HG03066 (cell line): Measurements from ENCODE around the gene QSER1.
"Not testable (repeated sequence)": the region's sequence is repeated elsewhere in the genome, so short reads cannot be mapped to it uniquely, and the experiment has no call there.

Experiments used
- ATAC-seq: cut with Tn5 transposase; IDR thresholded peaks from one replicate; pipeline ENCODE4 v1.9.1; 2021; ENCODE audit warnings: low read depth; ENCODE audit not compliant: unreplicated experiment

QSER1 gene

DNA sequence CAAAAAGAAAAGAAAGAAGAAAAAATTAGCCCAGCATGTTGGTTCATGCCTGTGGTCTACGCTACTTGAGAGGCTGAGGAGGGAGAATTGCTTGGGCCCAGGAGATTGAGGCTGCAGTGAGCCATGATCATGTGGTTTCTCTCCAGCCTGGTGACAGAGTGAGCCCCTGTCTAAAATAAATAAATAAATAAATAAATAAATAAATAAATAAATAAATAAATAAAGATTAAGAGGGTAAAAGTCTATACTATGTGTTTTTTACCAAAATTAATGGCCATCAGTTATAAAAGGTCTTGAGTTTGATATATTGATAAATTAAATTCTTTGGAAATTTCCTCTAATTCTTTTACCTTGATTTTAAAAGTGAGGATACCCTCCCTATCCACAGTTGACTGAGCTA is 97.9 kb downstream of the QSER1 start:
- no peak for ATAC-seq

DNA sequence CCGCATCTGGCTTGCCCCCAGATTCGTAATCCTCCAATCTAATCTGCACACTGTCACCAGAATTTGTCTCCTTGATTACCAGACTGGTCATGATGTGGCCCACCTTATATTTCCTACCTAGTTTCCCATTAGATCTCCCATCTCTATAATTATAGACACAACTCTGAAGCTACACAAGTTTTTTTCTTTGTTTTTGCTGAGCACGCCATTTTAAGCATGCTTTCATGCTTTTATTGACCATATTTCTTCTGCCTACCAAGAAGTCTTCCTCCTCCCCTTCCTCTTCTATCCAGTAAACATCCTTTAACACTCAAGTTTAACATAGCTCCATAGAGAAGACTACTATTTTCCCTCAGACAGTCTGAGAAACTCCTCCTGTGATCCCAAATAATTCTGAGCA is 98.8 kb downstream of the QSER1 start:
- no peak for ATAC-seq

DNA sequence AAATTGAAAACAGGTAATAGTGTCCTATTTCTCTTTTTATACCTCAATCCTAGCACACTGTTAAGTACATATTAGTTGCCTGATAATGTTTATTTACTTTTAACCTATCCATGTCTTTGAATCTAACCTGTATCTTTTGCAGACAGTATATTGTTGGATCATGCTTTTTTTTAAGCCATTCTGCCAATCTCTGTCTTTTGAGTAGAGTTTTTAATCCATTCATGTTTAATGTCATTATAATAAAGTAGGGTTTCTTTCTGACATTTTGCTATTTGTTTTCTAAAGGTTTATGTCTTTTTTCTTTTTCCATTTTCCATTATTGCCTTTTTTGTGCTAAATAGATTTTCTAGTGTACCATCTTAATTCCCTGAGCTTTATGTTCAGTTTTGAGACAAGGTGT is 99.3 kb downstream of the QSER1 start:
- ATAC-seq = no peak

DNA sequence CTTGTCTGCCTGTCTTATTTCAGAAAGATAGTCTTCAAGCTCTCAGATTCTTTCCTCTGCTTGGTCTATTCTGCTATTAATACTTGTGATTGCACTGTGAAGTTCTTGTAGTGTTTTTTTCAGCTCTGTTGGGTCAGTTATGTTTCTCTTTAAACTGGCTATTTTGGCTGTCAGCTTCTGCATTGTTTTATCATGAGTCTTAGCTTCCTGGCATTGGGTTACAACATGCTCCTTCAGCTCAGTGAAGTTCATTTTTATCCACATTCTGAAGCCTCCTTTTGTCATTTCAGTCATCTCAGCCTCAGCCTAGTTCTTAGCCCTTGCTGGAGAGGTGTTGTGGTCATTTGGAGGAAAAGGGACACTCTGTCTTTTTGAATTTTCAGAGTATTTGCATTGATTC is 107.6 kb downstream of the QSER1 start:
- ATAC-seq = no peak

DNA sequence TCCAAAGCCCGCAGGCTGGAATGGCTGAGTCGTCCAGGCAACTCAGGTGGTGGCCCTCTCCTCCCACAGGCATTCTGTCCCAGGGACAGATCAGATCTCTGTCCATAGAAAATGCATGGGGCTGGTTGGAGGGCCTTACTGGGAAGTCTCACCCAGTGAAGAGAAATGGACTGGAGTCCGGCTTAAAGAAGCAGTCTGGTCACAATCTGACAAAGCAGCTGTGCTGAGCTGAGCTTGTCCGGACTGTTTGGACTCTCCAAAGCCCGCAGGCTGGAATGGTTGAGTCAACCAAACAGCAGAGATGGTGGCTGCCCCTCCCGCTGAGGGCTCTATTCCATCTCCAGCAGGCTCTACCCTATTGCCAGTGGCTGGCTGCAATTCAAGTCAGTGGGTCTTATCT is 108.7 kb downstream of the QSER1 start:
- ATAC-seq = no peak

DNA sequence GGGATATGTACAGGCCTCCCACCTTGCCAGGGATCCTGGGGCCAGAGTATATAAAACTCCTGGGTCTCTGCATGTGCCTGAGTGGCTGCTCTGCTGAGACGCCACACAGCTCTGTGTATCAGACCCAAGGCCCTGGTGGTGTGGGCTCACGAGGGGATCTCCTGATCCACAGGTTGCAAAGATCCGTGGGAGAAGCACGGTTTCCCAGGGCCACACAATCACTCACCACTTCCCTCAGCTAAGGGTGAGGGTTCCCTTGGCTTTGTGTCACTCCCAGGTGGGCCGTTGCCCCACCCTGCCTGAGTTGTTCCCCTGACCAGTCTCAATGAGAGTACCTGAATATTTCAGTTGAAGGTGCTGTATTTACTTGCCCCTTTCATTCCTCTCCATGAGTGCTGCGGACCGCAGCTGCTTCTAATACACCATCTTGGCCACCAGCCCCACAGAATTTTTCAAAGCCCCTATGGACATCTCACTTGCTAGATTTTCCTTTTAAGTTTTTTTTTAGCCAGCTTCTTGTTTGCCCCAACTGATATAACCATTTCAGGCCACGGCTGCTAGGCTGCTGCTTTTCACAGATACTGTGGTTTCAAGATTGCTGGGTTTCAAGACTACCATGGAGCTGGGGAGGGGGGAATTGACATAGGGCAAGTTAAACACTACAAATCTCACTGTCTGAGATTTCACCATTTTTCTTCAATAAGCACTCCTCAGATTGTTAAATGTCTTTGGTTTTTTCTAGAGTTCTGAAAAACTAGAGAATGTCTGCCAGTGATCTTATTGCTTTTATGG is 109.3 kb downstream of the QSER1 start:
- no peak for ATAC-seq

DNA sequence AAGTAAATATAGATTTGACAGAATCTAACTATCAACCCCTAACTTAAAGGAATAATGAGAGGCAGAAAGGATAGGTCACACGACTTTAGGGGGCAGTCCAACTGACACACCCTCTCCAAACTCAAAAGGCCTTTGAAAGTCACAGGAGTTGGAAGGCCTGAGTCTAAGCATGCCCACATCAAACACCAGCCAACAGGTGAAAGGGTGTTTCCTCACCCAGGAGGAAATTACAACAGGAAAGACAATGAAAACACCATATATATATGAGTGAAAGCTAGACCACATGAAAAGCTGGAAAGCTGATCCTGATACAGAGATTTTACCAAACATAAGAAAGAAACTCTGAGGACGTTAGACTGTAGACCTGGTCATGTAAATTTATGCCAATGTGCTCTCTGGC is 112.6 kb downstream of the QSER1 start:
- ATAC-seq = no peak

DNA sequence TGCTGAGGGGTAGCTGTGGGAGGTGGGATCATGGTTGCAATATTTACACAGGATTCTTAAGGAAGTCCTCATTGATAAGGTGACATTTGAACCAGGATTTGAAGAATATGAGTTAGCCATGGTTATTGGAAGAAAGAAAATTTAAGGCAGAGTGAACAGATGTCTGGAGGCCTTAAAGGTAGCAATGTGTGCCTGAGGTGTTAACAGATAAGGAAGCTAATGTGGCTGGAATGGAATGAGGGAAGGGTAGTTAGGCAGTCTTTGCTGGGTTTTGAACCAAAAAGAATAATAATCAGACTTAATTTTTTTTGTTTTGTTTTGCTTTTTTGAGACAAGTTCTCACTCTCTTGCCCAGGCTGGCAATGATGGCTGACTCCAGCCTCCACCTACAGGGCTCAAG is 113.4 kb downstream of the QSER1 start:
- no peak for ATAC-seq

DNA sequence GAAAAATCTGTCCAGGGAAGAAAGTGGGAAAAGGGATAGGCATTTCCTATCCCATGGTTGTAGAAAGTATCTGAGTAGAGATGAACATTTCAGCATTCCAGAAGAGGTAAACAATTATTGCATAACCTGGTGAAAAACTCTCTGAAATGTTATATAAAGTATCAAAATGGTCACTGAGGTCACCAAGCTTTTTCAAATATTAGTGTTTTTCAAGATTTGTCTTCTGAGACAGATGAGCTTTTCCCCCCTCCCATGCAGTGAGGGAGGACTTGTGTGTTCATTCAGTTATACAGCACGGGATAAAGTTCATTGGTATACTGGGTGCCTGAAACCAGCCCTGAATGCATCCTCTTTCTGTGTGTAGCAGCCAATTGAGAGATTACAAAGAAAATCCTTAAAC is 121.1 kb downstream of the QSER1 start:
- no peak for ATAC-seq

DNA sequence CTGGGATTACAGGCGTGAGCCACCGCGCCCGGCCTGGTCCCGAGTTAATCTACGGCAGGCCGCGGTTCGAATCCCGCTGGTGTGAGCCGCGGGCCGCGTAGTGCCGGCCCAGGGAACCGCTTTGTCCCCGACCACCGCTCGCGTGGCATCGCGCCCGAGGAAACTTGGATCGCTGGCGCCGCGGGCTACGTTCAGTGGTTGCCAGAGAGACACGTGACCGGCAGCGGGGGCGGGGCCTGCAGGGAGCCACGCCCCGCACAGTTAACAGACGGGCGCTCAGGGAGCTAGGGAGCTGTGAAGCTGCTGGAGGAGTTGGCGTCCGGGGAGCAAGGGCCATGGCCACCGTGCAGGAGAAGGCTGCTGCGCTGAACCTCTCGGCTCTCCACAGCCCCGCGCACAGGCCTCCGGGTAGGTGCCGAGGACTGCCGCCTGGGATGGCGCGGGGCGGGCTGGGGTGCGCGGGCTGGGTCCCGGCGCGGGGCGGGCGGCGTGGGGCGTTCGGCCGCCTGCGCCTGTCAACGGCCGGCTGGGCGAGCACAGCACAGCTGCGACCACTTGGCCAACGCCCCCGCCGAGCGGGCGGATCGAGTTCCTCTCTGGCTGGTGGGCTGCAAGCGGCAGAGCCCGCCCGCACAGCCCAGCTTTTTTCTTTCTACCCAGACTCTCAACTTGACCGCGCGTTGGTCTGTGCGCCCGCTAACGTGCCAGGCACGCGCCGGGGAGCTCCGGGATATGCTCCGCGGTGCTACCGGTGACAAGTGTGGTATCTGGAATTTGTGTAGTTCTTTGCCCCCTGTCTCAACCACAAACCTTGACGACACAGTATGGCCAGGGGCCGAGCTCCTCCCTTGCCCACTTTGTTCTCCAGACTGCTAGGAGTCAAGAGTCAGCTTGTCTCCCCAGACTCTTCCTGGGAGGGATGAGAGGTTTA is 123.3 kb downstream of the QSER1 start, which contains the start of gene DEPDC7:
Gene DEPDC7, plus strand, starts transcription at position 258 of the 931 bp plus-strand sequence. Its CDS starts 78 bp downstream, at position 336.
- ATAC-seq = peak; percentile 63

DNA sequence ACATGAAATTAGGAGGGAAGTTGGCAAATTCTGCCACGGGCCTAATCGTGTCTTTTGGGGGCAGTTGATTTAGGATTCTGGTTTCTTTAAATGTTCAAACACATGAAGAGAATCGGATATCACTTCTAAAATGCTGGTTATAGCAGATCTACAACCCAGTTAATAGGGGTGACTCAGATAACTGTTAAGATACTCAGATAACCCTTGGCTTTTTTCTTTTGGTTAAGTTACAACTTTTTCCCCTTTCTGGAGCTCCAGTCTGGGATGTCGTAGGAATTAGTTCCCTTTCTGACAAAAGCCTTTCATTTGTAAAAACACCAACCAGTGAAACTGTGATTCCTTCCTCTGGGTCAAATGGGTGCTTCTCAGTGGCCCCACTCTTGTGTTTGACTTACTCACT is 124.0 kb downstream of the QSER1 start:
- no peak for ATAC-seq

DNA sequence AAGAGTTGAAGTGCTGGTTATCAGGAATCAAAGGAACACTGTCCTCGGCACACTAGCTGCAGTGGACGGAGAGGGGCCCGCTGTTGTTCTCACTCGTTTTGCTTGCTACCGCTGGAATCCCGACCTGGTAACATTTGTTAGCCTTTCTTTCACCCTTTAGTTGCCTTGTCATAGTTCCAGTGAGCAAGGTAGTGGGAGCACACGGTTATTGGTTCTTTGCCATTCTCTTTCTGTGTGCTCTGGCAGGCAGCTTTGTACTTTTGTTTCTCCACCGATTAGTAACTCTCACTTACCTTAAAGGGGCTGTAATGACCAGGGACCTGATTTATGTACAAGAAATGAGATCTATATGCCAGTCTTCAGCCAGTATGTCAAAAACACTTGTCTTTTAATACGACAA is 124.9 kb downstream of the QSER1 start:
- ATAC-seq = no peak

DNA sequence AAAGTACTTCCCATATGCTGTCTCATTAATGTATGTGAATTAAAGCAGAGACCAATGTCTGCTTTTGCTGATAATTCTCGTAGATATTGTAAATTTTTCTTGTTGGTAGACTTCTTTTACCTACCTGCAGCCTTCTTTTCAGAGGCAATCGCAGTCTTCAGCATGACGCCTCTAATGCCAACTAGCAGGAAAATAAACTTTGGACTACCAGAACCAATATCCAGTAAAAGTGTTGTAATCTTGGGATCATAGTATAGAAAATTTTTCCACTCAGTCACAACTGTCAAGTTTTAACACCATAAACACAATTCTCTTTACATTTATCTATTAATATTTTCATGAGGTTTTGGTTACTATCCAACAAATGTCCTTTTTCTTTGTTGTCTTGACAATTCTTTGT is 125.4 kb downstream of the QSER1 start:
- ATAC-seq = no peak

DNA sequence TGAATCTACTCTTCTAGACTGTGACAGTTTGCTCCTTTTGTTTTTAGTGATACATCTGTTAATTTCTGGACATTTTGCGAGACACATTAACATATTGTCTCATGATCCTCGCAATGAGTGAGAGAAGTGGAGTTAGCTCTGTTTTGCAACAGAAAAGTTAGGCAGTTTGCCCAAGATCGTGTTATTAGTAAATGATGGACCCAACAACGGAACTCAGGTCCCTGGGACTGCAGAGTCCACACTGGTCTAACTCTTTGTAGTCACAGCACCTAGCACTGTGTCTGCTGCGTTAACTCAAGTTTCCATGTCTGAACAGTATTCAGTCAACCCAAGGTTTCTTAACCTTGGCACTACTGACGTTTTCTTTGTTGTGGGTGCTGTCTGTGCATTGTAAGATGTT is 126.2 kb downstream of the QSER1 start:
- ATAC-seq = no peak

DNA sequence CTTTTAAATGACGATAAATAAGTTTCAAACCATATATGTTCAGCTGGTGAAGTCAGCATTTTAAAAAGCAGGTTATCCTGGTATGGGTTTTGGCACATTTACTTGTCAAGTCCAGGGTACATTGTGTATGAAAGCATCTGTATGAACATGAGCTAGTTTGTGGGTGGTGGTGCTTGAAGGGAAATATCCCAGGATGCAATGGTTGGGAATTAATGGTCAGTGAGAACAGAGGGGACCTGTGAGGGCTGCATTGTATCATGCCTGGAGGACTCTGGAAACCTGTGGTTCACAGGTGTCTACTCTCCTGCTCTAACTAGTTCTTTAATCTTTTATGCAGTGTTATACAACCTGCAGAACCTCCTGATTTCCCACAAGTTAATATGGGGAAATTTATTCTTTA is 128.9 kb downstream of the QSER1 start:
- ATAC-seq = no peak

DNA sequence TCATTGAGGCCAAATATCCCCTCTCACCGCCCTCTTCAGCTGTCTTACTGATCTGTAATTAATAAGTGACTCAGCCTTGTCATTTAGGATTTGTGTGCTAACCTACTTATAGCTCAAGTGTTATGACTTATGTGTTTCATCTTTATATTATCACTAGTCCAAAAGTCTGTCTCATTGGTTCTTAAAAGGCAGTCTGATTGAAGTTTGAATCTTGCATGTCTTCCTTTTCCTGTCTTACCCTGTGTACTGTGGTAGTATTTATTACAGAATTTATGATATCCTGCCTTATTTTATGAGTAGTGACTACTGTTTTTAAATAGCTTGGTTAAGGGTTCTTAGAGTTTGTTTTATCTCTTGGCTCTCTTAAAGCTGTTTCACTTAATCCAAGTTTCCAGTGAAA is 129.3 kb downstream of the QSER1 start:
- no peak for ATAC-seq

DNA sequence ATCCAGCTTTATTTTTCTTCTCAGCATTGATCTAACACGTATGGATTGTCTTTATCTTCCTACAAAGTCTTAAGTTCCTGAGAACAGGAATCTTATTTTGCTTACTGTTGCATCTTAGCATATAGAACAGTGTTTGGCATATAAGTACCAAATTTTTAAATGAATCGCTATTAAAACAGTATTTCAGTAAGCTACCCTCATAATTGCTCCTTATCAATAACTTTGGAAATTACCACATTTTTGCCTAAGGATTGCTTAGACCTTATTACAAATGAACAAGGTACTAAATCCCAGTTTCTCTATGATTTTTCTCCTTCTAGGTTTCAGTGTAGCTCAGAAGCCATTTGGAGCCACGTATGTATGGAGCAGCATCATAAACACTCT is 132.7 kb downstream of the QSER1 start:
- ATAC-seq = no peak

DNA sequence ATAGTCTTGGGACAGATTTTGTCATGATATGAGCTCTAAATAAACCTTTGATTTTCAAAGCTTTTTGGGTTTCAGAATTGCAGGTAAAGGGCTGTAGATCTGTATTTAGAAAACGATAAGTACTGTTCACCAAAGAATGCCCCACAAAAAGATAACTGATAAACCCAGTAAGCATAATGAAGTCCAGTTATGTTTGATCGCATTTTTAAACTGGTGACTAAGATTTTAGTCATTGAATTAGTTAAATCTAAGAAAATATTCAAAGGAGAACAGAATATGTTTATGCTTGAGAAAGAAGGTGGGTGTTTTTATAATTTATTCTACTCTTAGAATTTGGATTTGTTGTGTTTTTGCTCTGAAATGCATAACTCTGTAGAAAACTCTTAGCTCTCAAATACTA is 134.6 kb downstream of the QSER1 start:
- no peak for ATAC-seq

DNA sequence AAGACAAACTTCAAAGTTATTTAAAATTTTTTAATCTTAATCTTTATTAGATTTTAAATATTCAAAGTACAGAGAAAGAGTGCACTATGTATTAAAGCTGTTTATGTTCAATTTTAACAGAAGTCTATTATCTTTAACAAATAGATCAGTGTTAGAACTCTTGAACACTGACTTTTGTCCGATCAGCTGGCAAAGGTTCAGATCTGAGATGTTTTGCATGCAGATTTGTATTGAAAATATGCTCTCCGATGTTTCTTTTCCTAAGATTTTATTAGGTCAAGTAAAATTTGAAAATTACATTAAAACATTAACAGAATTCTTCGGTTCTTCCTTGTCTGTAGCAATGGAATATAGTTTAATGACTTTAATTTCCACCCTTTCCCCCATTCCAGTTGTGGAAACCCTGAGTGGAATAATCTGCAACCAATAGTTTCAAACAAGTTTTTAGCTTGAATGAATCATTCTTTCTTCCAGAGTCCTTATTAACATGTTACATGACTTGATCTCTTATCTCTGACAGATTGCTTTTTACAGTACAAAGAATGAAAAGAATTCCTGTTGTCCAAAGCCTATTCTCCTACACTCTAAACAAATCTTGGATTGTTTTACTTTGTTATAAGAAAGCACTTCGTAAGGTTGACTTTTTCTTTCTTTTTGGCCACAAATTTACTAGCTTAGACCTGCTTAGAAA is 135.4 kb downstream of the QSER1 start:
- no peak for ATAC-seq

DNA sequence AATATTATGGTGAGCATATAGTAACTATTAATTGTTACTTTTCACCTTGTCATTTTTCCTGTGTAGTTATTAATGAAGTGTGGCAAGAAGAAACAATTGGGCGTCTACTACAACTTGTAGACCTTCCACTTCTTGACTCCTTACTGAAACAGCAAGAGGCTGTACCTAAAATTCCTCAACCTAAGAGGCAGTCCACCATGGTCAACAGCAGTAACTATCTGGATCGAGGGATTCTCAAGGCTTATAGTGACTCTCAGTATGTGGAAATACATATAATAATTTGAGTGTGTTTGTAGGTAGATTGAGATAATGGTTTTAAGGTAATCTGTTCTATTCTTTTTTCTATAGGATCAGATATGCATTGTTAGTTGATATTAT is 135.9 kb downstream of the QSER1 start:
- no peak for ATAC-seq

DNA sequence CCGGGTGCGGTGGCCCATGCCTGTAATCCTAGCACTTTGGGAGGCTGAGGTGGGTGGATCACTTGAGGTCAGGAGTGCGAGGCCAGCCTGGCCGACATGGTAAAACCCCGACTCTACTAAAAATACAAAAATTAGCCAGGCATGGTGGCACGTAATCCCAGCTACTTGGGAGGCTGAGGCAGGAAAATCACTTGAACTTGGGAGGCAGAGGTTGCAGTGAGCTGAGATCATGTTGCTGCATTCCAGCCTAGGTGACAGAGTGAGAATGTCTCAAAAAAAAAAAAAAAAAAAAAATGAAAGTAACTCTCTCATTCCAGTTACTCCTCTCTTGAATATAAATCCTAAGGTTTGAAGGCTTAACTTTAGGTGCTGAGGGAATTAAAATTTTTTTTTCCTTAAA is 136.6 kb downstream of the QSER1 start:
- not testable (repeated sequence) for ATAC-seq
